ENCODE results near the gene BANK1. TPM values are rescaled to one million over a fixed set of nuclear protein-coding genes. Genes with fewer than 3 reads are reported as not detected.

The BANK1 gene
- total RNA-seq, 2 experiments from 2014 or later, result 0.24 to 0.29 TPM

DNA sequence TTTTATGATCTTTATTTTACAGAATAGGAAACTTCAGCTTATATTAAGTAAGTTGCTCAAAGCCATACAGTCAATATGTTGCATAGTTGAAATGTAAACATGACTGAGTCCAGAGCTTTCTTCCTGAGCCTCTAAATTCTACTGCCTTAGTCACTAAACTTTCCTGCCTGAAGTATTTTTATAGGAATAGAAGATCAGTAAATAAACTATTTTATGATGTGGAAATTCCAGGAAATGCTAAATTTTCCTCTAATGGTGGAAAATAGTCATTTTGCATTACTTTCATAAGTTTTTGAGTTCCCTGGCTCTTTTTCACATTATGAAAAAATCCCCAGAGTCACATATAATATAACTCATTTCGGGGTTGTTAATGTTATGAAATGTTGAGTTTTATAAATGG, 182.8 kb downstream of the BANK1 start:
- ChIA-PET CTCF (no interaction called here), POLR2A (no interaction called here)
- Mint-ChIP-seq H3K4me1 (ENCODE audit: low read depth) (peaks cover 2% of the 10 kb centered on the region), H3K9me3 (ENCODE audit: insufficient read depth) (no peaks in the 10 kb centered on the region), H3K27me3 (ENCODE audit: low read depth) (peaks cover 16% of the 10 kb centered on the region), H3K27ac (no peak overlapping the region), H3K36me3 (ENCODE audit: low read depth) (no peaks in the 10 kb centered on the region), H3K4me3 (no peak overlapping the region)
- no peak for DNase-seq
- ATAC-seq, result no peak

DNA sequence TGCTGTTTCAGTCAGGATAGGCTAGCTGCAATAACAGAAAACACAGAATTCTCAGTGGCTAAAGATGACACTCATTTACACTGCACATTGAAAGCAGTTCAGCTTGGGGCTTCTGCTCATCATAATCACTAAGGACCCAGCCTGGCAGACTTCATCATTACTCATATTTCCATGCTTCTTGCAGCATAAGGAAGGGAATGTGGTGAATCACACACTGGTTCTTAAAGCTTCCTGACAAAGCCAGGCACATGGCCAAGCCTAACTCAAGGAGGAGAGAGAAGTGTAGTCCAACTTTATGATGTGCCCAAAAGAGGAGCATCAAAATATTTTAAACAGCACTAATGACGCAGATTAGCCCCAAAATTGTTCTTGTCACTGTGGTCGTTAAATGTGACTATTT, 186.5 kb downstream of the BANK1 start:
- Mint-ChIP-seq H3K9me3 (ENCODE audit: insufficient read depth) (no peaks in the 10 kb centered on the region), H3K27ac (no peak overlapping the region)
- POLR2A ChIA-PET, result no interaction called here

DNA sequence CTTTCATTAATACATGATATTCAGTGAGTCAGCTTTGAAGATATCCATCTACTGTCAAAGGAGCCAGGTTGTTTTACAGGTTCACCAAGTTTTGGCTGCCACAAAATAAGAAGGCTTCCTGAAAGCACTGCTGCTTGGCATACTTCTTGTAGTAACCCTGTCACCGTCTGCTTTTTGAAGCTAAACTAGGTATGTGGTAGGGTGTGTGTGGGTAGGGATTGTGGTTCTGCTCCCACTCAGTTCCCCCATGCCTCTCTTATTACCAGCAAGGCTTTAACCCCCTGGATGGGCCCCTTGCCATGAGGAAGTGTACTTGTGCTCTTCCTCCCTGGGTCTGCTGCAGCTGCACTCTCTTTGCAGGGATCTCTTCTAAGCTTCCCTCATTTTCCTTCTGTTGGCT, 191.2 kb downstream of the BANK1 start:
- ChIA-PET CTCF (no interaction called here), POLR2A (no interaction called here)
- Mint-ChIP-seq H3K9me3 (ENCODE audit: insufficient read depth) (no peaks in the 10 kb centered on the region), H3K4me3 (no peak overlapping the region), H3K4me1 (ENCODE audit: low read depth) (no peaks in the 10 kb centered on the region), H3K27ac (no peak overlapping the region), H3K27me3 (ENCODE audit: low read depth) (peaks cover 10% of the 10 kb centered on the region), H3K36me3 (ENCODE audit: low read depth) (no peaks in the 10 kb centered on the region)
- ATAC-seq (no peak), DNase-seq (no peak)

More for the DNA sequence above, 186.5 kb downstream of the BANK1 start:
- ATAC-seq (no peak), DNase-seq (no peak)
- H3K36me3 Mint-ChIP-seq (ENCODE audit: low read depth), result no peaks in the 10 kb centered on the region
- peaks cover 9% of the 10 kb centered on the region for H3K27me3 Mint-ChIP-seq (ENCODE audit: low read depth)
- CTCF ChIA-PET, result no interaction called here
- no peak overlapping the region for H3K4me3 Mint-ChIP-seq
- H3K4me1 Mint-ChIP-seq (ENCODE audit: low read depth), result peaks cover 2% of the 10 kb centered on the region

DNA sequence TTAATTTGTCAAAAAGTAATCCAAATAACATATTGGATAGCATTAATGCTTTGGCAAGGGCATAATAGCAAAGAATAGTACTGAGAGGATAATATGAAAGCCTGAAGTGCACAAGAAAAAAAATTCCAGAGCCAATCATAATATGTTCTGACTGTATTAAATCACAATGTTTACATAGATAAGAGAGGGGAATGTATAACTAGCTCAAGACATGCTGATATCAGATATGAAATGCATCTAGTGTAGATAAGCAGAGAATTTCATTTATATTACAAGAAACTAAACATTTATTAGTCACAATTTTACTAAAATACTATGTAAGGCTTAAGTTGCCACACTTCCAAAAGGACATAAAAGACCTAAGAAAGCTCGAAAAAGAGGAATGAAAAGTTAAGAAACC, 193.3 kb downstream of the BANK1 start:
- POLR2A ChIA-PET, result no interaction called here
- Mint-ChIP-seq H3K4me3 (no peak overlapping the region), H3K27me3 (ENCODE audit: low read depth) (peaks cover 6% of the 10 kb centered on the region), H3K9me3 (ENCODE audit: insufficient read depth) (no peaks in the 10 kb centered on the region), H3K36me3 (ENCODE audit: low read depth) (no peaks in the 10 kb centered on the region), H3K27ac (no peak overlapping the region), H3K4me1 (ENCODE audit: low read depth) (no peaks in the 10 kb centered on the region)
- CTCF ChIA-PET, result no interaction called here
- no peak for DNase-seq
- no peak for ATAC-seq

DNA sequence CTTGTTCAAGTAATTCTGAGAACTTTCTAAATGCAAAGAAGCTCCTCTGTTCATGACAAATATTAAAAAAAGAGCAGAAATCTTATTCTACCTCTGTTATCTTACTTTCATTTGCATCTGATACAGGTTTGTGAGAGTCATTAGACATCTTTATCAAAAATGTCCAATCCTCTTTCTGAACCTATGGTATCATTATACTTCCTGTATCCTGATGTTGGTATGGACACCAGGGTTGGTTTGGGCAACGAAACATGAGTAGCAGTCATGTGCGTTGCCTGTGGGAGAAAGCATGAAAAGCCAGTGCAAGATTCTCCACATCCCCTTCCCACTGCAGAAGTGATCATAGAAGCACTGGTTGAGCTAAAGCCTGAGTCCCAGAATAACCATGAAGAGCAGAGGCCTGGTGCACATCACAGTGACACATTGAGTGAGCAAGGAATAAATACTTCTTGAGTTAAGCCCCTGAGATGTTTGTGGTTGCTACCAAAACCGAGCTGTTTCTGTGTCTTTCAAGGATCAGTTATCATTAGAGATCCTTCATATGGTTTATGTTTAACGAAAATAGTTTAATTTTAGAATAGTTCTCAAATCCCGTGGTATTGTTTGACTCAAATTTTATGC, 197.2 kb downstream of the BANK1 start:
- Mint-ChIP-seq H3K27ac (no peak overlapping the region), H3K9me3 (ENCODE audit: insufficient read depth) (no peaks in the 10 kb centered on the region), H3K27me3 (ENCODE audit: low read depth) (peaks cover 11% of the 10 kb centered on the region), H3K4me1 (ENCODE audit: low read depth) (no peaks in the 10 kb centered on the region), H3K4me3 (no peak overlapping the region), H3K36me3 (ENCODE audit: low read depth) (no peaks in the 10 kb centered on the region)
- ATAC-seq (no peak), DNase-seq (no peak)
- CTCF ChIA-PET, result no interaction called here
- POLR2A ChIA-PET, result no interaction called here

DNA sequence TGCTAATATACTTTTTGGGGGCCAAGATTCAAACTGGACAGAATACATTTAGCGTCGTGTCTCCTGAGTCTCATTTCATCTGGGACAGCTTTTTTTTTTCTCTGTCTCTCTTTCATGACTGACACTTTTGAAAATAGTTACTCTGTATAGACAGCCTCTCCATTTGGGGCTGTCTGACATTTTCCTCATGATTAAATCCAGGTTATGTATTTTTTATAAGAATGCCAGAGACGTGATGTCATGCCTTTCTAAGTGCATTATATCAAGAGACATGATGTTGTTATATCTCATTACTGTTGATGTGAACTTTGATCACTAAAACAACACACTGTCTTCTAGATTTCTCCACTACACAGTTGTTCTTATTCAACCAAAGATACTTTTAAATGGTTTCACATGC, 199.0 kb downstream of the BANK1 start:
- H3K27ac Mint-ChIP-seq, result no peak overlapping the region
- no peaks in the 10 kb centered on the region for H3K9me3 Mint-ChIP-seq (ENCODE audit: insufficient read depth)
- ATAC-seq (no peak), DNase-seq (no peak)
- POLR2A ChIA-PET, result no interaction called here
- H3K36me3 Mint-ChIP-seq (ENCODE audit: low read depth), result no peaks in the 10 kb centered on the region
- no peaks in the 10 kb centered on the region for H3K4me1 Mint-ChIP-seq (ENCODE audit: low read depth)
- H3K4me3 Mint-ChIP-seq, result no peak overlapping the region
- peaks cover 11% of the 10 kb centered on the region for H3K27me3 Mint-ChIP-seq (ENCODE audit: low read depth)
- CTCF ChIA-PET, result no interaction called here

DNA sequence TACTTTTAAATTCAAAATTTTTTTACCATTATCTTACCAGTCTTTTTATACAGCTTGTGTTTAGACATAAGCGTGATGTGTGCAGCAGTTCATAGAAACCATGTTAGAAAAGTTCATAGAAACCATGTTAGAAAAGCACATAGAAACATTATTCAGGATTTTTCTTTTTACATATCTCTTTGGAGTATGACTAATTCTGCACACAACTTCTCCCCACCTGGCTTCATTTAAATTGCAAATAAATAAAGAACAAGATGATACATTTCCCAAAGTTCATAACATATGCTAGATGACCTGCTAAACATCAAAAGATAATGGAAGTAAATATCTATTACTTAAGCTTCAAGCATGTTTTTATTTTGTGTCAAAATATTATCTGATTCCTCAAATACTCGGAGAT, 201.9 kb downstream of the BANK1 start:
- ATAC-seq (no peak), DNase-seq (no peak)
- H3K36me3 Mint-ChIP-seq (ENCODE audit: low read depth), result no peaks in the 10 kb centered on the region
- no peak overlapping the region for H3K27ac Mint-ChIP-seq
- ChIA-PET POLR2A (no interaction called here), CTCF (no interaction called here)
- H3K9me3 Mint-ChIP-seq (ENCODE audit: insufficient read depth), result no peaks in the 10 kb centered on the region
- H3K4me1 Mint-ChIP-seq (ENCODE audit: low read depth), result no peaks in the 10 kb centered on the region
- H3K27me3 Mint-ChIP-seq (ENCODE audit: low read depth), result peaks cover 7% of the 10 kb centered on the region
- H3K4me3 Mint-ChIP-seq, result no peak overlapping the region

DNA sequence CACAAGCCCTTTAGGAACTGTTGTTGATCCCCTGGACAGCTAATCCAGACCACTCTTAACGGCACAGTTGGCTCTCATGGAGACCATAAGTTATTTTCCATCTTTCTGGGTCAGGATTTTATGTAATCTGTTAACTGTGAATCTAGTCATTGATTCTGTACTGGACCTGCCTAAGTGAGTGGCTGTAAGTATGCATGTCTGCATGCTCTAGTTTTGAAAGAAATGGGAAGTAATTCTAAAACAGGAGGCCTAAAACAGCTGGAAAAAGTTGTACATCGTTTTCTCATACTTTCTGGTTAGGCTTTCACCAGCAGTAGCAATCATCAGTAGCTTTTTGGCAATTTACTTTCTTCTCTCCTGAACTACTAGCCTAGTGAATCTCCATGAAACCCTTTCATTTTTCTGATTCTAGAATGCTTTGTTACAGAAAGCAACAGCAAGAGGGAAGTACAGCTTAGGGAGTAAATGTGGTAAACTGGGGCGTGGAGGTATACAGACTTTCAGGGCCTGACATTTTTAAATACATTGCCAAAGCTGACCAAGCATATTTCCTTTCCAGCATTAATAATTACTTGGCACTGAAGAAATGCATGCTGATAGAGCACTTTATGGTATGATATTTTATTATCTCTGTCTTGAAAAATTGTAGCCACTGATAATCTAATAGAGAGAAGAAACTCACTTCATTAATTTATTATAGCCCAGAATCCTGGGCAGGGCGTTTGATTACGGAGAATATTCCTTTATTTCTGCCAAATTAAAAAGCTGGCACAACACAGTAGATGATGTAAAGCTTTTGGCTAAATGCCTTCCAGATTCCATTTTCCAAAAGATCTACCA, 202.7 kb downstream of the BANK1 start:
- ChIA-PET CTCF (no interaction called here), POLR2A (interaction anchor here (0.6 kb wide), 1 partner anchor 1423 kb away, joined by 3 read pairs; no protein-coding TSS in a partner anchor)
- Mint-ChIP-seq H3K27me3 (ENCODE audit: low read depth) (peaks cover 9% of the 10 kb centered on the region), H3K36me3 (ENCODE audit: low read depth) (no peaks in the 10 kb centered on the region), H3K27ac (no peak overlapping the region), H3K4me1 (ENCODE audit: low read depth) (no peaks in the 10 kb centered on the region), H3K4me3 (no peak overlapping the region), H3K9me3 (ENCODE audit: insufficient read depth) (no peaks in the 10 kb centered on the region)
- ATAC-seq, result no peak
- DNase-seq, result no peak

DNA sequence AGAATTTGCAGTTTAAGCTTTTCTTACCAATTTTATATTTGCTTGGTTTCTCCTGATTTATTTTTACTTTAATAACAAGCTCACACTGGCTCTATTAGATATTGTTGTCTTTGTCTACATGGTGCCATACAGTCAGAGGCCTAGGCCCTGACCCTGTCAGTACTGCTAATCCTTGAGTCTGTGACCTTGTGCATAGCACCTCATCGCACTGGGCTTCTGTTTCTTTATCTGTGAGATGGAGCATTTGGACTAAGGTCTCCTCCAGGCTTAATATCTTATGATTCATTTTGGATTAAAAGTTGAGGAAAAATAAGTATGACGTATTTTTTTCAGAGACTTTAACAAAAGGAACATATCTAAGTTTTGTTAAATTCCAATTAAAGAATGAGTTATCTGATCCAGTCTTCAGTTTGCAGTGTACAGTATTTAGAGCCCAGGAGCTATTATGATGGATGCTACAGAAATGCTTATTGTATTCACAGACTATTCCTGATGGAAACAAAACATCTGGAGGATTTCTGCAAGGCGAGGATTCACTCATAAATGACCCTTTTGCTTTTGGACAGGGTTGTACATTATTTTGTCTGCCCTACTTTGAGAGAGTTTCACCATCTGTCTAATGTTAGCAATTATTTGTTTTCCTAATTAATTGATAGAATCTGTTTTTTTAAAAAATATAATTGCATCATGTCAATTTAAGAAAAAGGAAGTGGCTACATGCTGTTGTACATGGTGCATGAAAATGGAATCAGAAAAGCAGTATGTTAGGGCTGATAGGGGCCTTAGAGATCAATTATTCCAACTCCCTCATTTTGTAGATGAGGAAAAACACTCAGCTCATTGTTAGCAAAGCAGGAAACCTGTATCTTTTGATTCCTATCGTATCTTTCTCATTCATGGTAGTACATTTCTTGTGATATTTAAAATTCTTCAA, 203.6 kb downstream of the BANK1 start:
- POLR2A ChIA-PET, result interaction anchor here (0.6 kb wide), 2 partner anchors 1277 to 1424 kb away, joined by 3 to 4 read pairs; no protein-coding TSS in a partner anchor
- no peak overlapping the region for H3K27ac Mint-ChIP-seq
- CTCF ChIA-PET, result no interaction called here

DNA sequence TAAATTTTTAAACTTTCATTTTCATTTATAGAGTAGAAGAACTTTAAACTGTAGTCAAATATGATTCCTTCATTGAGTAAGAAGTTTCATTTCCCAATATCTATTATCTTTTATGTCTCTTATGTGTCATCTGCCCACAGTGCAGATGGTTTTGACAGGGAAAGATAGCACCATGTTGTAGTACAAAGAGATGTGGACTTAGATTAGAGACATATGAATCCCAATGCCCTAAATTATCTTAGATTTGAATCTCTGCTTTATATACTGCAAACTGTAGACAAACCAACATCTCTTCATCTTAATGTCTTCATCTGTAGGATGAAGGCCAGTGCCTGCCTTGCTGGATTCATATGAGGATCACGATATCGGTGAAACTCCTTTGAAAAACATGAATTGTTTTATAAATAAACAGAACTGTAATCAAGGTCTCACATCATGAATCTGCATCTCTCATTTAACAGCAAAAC, 217.5 kb downstream of the BANK1 start:
- no peak overlapping the region for H3K4me3 Mint-ChIP-seq
- no peaks in the 10 kb centered on the region for H3K36me3 Mint-ChIP-seq (ENCODE audit: low read depth)
- H3K27ac Mint-ChIP-seq, result no peak overlapping the region
- no peaks in the 10 kb centered on the region for H3K27me3 Mint-ChIP-seq (ENCODE audit: low read depth)
- H3K9me3 Mint-ChIP-seq (ENCODE audit: insufficient read depth), result no peaks in the 10 kb centered on the region
- ATAC-seq (no peak), DNase-seq (no peak)
- ChIA-PET POLR2A (no interaction called here), CTCF (no interaction called here)
- no peaks in the 10 kb centered on the region for H3K4me1 Mint-ChIP-seq (ENCODE audit: low read depth)

More for the DNA sequence above, 203.6 kb downstream of the BANK1 start:
- ATAC-seq (no peak), DNase-seq (no peak)
- Mint-ChIP-seq H3K4me1 (ENCODE audit: low read depth) (no peaks in the 10 kb centered on the region), H3K4me3 (no peak overlapping the region), H3K36me3 (ENCODE audit: low read depth) (no peaks in the 10 kb centered on the region), H3K27me3 (ENCODE audit: low read depth) (peaks cover 10% of the 10 kb centered on the region), H3K9me3 (ENCODE audit: insufficient read depth) (no peaks in the 10 kb centered on the region)

DNA sequence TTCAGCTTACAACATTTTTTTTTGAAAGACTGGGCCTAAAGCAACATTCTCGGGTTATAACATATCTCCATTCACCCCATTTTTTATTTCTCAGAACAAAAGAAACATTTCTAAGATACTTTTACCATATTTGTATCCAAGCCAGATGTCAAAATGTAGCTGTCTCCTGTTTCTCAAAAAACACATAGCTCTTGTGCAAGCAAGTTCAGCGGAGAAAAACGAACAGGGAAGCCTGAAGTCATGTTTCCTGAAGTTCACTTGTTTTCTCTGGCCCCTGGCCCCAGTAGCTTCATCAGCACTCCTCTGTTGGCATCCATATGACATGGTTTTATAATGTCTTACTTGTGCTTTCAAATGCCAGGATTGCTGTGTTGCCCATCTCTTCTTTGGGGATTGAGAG, 218.2 kb downstream of the BANK1 start:
- ChIA-PET CTCF (no interaction called here), POLR2A (no interaction called here)
- ATAC-seq, result no peak
- DNase-seq, result no peak
- H3K4me3 Mint-ChIP-seq, result no peak overlapping the region
- H3K9me3 Mint-ChIP-seq (ENCODE audit: insufficient read depth), result no peaks in the 10 kb centered on the region
- H3K4me1 Mint-ChIP-seq (ENCODE audit: low read depth), result no peaks in the 10 kb centered on the region
- no peaks in the 10 kb centered on the region for H3K27me3 Mint-ChIP-seq (ENCODE audit: low read depth)
- H3K36me3 Mint-ChIP-seq (ENCODE audit: low read depth), result no peaks in the 10 kb centered on the region
- no peak overlapping the region for H3K27ac Mint-ChIP-seq

DNA sequence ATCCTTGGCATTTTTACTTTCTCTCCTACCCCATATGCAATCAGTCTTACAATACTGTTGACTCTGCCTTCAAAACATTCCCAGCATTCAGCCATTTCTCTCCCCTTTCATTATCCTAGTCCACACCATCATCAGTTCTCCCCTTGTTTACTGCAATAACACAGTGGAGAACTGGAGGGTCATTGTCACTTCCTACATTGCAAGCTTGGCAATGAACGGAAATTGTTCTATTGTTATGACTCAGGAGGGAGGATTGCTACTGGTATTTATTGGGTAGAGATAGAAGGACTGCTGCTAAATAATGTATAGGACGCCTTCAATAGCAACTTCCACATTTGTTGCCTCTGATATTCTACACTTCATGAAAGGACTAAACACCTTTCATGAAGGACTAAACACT, 231.8 kb downstream of the BANK1 start:
- ATAC-seq (no peak), DNase-seq (no peak)
- CTCF ChIA-PET, result no interaction called here
- H3K9me3 Mint-ChIP-seq (ENCODE audit: insufficient read depth), result no peaks in the 10 kb centered on the region
- no peaks in the 10 kb centered on the region for H3K4me1 Mint-ChIP-seq (ENCODE audit: low read depth)
- no peak overlapping the region for H3K4me3 Mint-ChIP-seq
- H3K36me3 Mint-ChIP-seq (ENCODE audit: low read depth), result no peaks in the 10 kb centered on the region
- H3K27ac Mint-ChIP-seq, result no peak overlapping the region
- POLR2A ChIA-PET, result no interaction called here
- no peaks in the 10 kb centered on the region for H3K27me3 Mint-ChIP-seq (ENCODE audit: low read depth)
